Measurements from ENCODE around the gene COPA.
"Not testable (repeated sequence)": the region's sequence is repeated elsewhere in the genome, so short reads cannot be mapped to it uniquely, and the experiment has no call there.

COPA gene

GRCh38 chr1:160342953-160343869 lies at the start of gene COPA, which contains the start of gene NCSTN:
COPA (minus strand) TSS chr1:160343250; CDS start chr1:160343170, 80 bp downstream.
NCSTN (plus strand) TSS chr1:160343383; CDS start chr1:160343397, 14 bp downstream.
- peak; percentile 95 for DNase-seq

- DNase-seq, result not testable (repeated sequence)
Measured at GRCh38 chr1:160388406-160388805, 45.4 kb upstream of the COPA start.

- not testable (repeated sequence) for DNase-seq
Measured at GRCh38 chr1:160384812-160385211, 41.8 kb upstream of the COPA start.

- DNase-seq, result no peak
Measured at GRCh38 chr1:160377585-160378206, 34.6 kb upstream of the COPA start.

- DNase-seq, result no peak
Measured at GRCh38 chr1:160376525-160377131, 33.6 kb upstream of the COPA start.

GRCh38 chr1:160375788-160376524 lies 32.9 kb upstream of the COPA start:
- no peak for DNase-seq

GRCh38 chr1:160374306-160375110 lies 31.5 kb upstream of the COPA start:
- peak; percentile 64 for DNase-seq

- DNase-seq, result no peak
Measured at GRCh38 chr1:160373696-160374095, 30.6 kb upstream of the COPA start.

- DNase-seq, result no peak
Measured at GRCh38 chr1:160371756-160372155, 28.7 kb upstream of the COPA start.

- DNase-seq, result no peak
Measured at GRCh38 chr1:160371346-160371631, 28.2 kb upstream of the COPA start.

- no peak for DNase-seq
Measured at GRCh38 chr1:160370561-160371345, 27.7 kb upstream of the COPA start.

GRCh38 chr1:160369087-160369486 lies 26.0 kb upstream of the COPA start:
- no peak for DNase-seq

GRCh38 chr1:160367934-160368923 lies 25.2 kb upstream of the COPA start:
- no peak for DNase-seq

GRCh38 chr1:160367516-160367900 lies 24.5 kb upstream of the COPA start:
- DNase-seq, result no peak

- no peak for DNase-seq
Measured at GRCh38 chr1:160366731-160367515, 23.9 kb upstream of the COPA start, which contains the start of gene NHLH1. NHLH1 (plus strand) TSS chr1:160367071; CDS start chr1:160370732, 3,661 bp downstream.

GRCh38 chr1:160365325-160365724 lies 22.3 kb upstream of the COPA start:
- DNase-seq, result no peak

GRCh38 chr1:160363951-160364735 lies 21.1 kb upstream of the COPA start:
- DNase-seq, result no peak

GRCh38 chr1:160363010-160363409 lies 20.0 kb upstream of the COPA start:
- DNase-seq, result no peak
